Muscle of back (tissue), 11 donors: ENCODE results near the gene GPBP1. TPM values are rescaled to one million over a fixed set of nuclear protein-coding genes. Genes with fewer than 3 reads are reported as not detected.
"Not testable (repeated sequence)": the region's sequence is repeated elsewhere in the genome, so short reads cannot be mapped to it uniquely, and the experiment has no call there.

ENCODE experiments used
- DNase-seq, 3 donors: peaks; one replicate each; pipeline versions ENCODE4 v3.0.0 to v3.0.0-alpha.2; 2013
- polyA plus RNA-seq, 10 donors: library from polyadenylated mRNA; unstranded; fragments of 120-200 nt; gene quantifications; one replicate each; pipeline ENCODE4 v1.2.1, GENCODE V29; 2013; ENCODE audit not compliant: insufficient read length in 10 of 10

Gene GPBP1
- polyA plus RNA-seq, 10 donors = 68.4 to 98.3 (median 87.1) TPM

DNA sequence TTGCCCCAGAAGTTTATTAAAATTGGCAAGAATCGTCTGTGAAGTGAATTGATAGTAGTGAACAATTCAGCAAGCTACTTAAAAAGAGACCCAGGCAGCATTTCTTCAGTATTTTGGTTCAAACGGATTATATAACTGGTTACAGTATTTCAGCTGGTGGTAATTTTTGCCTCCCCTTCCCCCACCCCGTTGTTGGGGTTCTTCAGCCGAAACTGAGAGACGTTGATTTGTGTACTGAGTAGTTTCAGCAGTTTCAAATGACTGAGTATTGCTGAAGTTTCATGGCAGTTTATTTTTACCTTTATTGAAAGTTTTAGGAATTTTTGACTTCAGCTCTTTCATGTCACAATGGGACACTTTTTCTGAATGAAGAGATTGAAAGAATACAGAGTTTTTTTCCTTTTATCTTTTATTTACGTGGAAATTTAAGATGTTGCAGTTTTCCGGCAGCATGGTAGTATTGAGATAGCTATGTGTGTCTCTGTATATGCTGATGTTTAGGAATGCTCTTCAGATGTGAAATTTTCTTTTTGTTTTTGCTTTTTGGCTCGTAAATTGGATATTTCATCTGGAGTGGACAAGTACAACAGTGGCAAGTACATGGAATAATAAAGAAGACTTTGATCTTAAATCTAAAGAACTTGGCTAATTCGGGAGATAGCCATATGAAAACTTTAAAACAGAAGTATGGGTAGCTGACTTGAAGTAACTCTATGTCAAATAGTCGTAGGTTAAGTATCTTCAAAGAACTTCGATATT lies 1.9 kb downstream of the GPBP1 start:
- DNase-seq = peak in 2 of 3 donors; percentile 22 to 62

DNA sequence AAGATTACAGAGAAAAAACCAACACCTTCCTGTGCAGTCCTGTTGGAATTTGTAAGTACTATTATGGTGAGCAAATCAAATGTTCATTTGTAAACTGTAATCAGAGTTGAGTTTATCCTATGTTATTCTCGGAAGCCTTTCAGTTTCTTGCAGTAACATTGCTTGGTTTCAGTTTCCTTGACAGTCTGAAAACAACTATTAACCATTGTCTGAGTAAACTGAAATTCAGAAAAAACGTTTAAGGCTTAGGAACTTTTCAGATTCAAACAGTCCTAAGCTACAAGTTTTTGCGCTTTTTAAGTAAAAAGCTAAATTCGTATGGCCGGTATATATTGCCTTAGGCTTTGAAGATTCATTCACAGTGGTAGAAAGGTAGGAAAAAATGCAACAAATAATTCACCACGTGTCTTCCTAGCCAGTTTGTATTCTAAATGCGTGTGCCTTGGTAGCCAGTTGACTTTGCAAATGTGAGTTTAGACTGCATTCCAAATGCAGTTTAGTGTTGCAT lies 2.5 kb downstream of the GPBP1 start:
- DNase-seq = peak; percentile 44 to 72 (median 58)

DNA sequence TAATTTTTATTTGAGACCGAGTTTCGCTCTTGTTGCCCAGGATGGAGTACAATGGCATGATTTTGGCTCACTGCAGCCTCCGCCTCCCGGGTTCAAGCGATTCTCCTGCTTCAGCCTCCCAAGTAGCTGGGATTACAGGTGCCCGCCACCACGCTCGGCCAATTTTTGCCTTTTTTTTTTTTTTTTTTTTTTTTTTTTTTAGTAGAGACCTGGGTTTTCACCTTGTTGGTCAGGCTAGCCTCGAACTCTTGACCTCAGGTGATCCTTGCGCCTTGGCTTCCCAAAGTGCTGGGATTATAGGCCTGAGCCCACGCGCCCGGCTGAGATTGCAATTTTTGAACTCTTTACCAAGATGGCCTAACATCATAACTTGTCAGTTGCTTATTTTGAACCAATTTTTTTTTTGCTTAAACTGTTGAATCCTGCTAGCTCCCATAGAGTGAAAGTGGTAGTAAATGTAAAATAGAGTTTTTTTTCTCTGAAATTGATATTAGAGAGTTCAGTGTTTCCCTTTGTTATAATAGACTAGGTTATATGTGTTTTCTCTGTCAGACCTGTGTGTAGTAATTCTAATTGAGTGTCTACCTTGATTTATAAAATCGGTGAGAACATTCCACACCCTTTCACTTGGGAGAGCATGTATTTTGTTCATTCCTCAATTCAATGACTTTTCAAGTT lies 3.8 kb downstream of the GPBP1 start:
- no peak for DNase-seq

DNA sequence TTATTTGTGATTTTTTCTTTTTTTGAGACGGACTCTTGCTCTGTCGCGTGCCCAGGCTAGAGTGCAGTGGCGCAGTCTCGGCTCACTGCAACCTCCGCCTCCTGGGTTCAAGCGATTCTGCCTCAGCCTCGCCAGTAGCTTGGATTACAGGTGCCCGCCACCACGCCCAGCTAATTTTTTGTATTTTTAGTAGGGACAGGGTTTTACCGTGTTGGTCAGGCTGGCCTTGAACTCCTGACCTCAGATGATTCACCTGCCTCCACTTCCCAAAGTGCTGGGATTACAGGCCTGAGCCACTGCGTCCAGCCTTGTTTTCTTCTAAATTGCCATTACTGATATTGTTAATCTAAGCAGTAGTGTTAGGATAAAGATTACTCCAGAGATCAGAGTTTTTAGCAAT lies 4.4 kb downstream of the GPBP1 start:
- not testable (repeated sequence) for DNase-seq

DNA sequence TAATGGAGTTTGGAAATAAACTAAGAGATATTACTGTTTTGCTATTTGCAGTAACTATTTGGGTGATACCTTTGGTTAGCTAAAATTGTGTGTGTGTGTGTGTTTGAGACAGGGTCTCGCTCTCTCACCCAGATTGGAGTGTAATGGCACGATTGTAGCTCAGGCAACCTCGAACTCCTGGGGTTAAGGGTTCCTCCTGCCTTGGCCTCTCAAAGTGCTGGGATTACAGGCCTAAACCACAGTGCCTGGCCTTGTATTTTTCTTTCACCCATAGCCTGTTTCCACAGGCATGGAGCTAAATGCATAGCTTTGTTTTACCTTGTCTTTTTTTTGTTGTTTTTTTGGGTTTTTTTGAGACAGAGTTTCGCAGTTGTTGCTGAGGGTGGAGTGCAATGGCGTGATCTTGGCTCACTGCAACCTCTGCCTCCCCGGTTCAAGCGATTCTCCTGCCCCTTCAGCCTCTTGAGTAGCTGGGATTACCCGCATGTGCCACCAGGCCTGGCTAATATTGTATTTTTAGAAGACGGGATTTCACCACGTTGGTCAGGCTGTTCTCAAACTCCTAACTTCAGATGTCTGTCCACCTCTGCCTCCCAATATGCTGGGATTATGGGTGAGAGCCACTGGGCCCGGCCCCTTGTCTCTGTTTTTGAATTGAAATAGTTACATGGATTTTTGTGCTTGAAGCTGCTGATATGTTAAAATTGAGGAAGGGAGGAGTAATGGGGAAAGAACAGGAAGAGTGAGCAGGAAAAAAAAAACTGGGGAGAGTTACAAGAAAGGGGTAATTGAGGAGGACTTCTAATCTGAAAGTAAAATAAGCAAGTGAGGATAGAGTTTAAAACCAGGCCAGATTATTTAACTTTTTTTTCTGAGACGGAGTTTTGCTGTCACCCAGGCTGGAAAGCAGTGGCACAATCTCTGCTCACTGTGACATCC lies 5.7 kb downstream of the GPBP1 start:
- DNase-seq = no peak

DNA sequence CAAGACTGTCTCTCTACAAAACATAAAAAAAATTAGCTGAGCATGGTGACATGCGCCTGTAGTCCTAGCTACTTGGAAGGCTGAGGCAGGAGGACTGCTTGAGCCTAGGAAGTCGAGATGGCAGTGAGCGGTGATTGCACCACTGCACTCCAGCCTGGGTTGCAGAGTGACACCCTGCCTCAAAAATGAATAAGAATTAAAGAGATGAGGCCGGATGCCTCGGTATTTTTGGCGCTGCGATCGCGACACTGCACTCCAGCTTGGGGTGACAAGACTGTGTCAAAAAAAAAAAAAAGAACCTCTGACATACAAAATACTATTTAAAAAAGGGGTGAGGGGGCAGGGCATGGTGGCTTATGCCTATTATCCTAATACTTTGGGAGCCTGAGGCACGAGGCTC lies 7.3 kb downstream of the GPBP1 start:
- no peak for DNase-seq

DNA sequence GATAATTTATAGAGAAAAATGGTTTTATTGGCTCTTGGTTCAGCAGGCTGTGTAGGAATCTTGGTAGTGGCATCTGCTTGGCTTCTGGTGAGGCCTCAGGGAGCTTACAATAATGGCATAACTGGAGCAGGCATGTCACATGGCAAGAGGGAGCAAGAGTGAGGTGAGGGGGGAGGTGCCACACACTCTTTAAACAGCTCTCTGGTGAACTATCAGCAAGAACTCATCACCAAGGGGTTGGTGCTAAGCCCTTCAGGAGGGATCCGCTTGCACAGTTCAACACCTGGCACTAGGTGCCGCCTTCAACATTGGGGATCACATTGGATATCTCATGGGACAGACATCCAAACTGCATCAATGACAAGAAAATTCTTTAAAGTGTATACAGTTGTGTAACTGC lies 10.5 kb downstream of the GPBP1 start:
- DNase-seq = no peak

DNA sequence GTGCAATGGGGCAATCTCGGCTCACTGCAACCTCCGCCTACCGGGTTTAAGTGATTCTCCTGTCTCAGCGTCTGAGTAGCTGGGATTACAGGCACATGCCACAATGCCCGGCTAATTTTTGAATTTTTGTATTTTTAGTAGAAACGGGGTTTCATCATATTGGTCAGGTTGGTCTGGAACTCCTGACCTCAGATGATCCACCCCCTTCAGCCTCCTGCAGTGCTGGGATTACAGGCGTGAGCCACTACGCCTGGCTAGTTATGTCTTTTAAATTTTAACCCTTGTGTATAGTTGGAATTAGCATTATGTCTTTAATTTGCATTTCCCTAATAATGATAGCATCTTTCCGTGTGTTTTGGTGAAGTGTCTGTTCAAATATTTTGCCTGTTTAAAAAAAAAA lies 11.5 kb downstream of the GPBP1 start:
- no peak for DNase-seq

DNA sequence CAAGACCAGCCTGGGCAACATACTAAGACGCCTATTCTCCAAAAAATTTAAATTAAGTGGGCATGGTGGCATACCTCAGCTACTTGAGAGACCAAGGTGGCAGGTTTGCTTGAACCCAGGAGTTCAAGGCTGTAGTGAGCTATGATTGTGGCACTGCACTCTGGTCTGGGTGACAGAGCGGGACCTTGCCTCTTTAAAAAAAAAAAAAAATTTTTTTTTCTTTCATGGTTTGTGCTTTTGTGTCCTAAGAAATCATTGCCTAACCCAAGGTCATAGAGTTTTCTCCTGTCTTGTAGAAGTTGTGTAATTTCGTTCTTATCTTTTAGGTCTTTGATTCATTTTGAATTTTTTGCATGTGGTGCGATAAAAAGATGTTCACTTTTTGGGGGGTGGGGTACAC lies 12.3 kb downstream of the GPBP1 start:
- DNase-seq = no peak

DNA sequence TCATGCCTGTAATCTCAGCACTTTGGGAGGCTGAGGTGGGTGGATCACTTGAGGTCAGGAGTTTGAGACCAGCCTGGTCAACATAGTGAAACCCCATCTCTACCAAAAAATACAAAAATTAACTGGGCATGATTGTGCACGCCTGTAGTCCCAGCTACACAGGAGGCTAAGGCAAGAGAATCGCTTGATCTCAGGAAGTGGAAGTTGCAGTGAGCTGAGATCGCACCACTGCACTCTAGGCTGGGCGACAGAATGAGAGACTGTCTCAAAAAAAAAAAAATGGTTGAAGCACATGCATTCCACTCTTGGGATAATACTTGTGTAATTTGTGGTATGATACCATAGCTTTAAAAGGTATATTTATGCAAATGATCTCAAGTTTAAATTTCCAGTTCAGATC lies 14.1 kb downstream of the GPBP1 start:
- not testable (repeated sequence) for DNase-seq

DNA sequence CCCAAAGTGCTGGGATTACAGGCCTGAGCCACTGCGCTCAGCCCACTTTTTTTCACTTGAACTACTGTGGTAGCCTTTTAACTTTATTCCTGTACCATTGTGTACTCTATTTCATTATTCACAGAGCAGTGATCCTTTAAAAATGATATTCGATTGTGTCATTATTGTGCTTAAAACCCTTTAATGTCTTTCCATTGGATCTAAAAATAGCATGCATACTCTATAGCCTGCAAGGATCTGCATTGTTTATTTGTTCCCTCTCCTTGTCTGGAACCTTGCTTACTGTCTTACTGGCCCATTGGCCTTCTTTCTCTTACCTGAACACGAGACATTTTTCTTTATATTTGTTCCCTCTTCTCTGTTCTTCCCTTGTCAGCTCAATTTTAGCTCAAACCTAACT lies 15.7 kb downstream of the GPBP1 start:
- no peak for DNase-seq

DNA sequence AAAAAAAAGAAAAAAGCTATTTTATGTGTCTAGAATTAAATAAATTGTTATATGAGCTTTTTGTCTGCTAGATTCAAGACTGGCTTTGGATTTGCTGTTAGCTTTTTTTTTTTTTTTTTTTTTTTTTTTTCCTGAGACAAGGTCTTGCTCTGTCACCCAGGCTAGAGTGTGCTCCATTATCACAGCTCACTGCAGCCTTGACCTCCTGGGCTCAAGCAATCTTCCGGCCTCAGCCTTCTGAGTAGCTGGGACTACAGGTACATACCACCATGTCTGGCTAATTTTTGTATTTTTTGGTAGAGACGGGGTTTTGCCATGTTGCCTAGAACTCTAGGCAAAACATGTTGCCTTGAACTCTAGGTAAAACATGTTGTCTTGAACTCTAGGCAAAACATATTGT lies 16.7 kb downstream of the GPBP1 start:
- DNase-seq = no peak

DNA sequence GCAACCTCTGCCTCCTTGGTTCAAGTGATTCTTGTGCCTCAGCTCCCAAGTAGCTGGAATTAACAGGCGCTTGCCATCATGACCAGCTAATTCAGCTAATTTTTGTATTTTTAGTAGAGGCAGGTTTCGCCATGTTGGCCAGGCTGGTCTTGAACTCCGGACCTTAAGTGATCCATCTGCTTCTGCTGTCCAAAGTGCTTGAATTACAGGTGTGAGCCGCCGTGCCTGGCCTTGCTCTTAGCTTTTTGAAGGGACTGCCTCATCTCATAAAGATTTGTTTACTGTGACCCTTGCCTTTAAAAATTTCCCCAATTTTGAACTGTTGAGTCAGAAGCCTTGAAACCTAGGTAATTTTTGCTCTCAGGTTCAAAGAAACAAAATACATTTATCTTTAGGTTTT lies 17.3 kb downstream of the GPBP1 start:
- DNase-seq = no peak

DNA sequence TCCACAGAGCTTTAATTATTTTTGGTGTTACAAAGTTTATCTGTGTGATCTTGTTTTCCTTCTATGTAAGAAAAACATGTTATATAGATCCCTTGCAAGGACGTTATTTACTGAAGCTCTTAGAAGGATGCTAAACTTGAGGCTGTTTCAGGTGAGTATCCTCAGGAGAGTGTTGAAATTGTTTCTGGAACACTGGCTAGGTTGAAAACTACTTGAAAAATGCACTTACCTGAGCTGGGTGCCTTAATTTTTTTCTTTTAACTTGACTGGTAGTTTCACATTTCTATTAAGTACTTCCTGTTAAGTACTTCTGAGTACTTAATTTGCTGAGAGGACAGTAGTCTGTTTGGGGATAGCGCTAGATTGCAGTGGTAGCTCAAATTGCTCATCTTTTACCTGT lies 18.1 kb downstream of the GPBP1 start:
- no peak for DNase-seq

DNA sequence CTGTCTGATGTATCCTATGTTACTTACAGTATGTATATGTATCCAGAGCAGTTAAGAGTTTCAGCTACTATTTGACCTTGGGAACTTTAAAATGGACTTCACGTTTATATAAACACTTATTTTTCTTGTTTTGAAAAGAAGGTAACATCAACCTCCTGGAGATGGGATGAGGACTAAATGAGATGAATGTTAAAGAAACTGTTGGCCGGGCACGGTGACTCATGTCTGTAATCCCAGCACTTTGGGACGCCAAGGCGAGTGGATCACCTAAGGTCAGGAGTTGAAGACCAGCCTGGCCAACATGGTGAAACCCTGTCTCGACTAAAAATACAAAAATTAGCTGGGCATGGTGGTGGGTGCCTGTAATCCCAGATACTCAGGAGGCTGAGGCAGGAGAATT lies 19.0 kb downstream of the GPBP1 start:
- not testable (repeated sequence) for DNase-seq

DNA sequence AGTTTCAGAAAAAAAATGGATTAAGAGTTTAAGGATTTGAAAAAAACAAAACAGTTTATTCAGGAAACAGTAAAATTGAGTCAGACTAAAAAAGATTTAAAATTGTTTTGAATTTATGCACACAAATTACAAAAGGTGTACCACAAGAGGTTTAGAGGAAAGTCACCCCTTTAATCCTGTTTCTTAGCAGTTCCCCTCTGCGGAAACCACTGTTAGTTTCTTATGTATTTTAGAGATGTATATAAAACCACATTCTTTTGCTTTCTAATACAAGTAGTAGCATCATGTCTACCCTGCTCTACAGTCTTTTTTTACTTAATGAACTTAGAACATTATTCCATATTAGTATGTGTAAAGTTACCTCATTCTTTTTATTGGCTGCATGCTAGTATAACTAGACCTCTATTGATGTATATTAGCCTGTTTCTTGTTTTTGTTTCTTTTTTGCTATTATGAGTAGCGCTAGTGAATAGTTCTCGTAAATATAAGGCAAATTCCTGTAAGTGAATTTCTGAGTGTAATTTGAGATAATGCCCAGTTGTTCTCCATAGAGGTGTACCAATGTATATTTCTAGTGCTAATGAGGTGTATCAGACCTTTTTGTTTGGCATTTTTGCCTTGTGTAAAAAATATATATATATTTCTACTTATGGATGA lies 20.0 kb downstream of the GPBP1 start:
- DNase-seq = no peak

DNA sequence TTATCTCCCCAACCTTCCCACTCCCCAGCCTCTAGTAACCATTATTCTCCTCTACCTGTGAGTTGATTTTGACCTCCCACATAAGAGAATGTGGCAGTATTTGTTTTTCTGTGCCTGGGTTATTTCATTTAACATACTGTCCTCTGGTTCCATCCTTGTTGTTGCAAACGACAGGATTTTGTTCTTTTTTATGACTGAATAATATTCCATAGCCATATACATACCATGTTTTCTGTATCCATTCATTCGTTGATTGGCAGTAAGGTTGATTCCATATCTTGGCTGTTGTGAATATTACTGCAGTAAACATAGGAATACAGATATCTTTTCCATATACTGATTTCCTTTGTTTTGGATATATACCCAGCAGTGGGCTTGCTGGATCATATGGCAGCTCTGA lies 20.8 kb downstream of the GPBP1 start:
- no peak for DNase-seq

DNA sequence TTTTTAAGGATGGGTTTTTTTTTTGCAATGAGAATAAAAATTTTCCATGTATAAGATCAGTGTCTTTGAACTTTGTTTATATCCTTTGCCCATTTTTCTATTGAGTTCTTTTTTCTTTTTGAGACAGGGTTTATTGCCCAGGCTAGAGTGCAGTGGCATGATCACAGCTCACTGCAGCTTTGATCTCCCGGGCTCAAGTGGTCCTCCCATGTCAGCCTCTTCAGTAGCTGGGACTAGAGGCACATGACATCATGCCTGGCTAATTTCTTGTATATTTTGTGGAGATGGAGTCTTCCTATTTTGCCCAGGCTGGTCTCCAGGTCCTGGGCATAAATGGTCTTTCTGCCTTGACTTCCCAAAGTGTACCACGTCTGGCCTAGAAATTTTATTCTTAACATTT lies 21.2 kb downstream of the GPBP1 start:
- DNase-seq = no peak

DNA sequence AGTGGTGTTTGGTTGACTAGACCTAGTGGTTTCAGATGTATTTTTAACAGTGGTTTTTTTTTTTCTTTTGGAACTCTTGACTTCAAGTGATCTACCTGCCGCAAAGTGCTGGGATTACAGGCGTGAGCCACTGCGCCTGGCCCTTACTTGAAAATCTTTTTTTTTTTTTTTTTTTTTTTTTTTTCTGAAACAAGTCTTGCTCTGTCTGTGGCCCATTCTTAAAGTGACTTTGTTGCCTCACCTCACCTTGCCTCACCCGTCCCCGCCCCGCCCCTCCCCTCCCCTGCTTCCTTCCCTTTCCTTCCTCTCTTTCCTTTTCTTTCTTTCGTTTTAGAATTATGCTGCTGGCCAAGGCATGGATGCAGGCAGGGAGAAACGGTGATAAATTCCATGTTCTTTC lies 26.0 kb downstream of the GPBP1 start:
- DNase-seq = no peak

DNA sequence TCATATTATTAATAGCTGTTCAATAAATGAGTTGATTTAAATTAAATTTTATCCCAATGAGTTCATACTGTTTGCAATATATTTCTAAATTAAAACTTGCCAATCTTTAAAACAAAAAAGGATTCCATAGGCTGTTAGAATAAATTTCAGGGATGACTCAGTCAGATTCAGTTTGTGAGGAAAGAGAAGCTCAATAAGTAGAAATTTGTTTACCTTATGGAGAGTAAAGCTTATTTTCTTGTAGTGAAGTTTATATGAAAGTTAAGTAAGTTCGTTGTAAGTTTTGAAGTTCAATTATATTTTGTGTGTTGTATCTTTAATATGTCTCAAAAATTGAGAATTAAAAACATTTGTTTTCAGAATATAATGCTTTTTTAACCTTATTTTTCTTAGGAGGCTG lies 29.0 kb downstream of the GPBP1 start:
- DNase-seq = no peak

DNA sequence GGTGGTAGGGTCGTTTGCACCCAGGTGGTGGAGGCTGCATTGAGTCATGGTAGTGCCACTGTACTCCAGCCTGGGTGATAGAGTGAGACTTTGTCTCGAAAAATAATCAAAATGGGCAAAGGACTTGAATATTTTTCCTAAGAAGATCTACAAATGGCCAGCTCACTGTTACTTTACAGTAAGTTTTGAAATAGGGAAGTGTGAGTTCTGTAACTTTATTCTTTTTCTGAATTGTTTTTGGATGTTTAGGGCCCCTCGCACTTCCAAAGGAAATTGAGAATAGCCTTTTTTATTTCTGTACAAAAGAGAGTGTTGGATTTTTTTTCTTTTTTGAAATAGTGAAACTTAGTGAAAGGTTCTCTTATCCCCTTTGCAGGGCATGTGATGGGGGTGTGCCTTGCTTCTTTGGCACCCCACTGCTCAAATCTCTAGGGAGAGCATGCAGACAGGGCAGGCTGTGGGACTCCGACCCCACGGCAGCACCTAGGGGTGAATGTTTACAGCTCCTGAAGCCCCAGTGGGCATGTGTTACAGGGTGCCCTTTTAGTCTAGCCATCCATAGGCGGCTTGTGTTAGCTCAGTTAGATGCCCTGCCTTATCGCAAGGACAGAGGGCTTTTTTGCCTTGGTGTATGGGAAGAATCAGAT lies 33.3 kb downstream of the GPBP1 start:
- no peak for DNase-seq
